Uterus (tissue), 4 donors: Measurements from ENCODE around the gene EFS. TPM values are rescaled to one million over a fixed set of nuclear protein-coding genes. Genes with fewer than 3 reads are reported as not detected.

Experiments
- DNase-seq, 2 donors: peaks; one replicate each; pipeline ENCODE4 v3.0.0-alpha.2; 2019 to 2020
- H3K27ac ChIP-seq, 2 donors: fragments of 200-600 bp; sonication (generic); 1 replicate in 1 of 2; 2 replicates in 1 of 2; pipeline ENCODE4 v1.5.1; 2016 to 2018
- H3K27me3 ChIP-seq, 2 donors: fragments of 200-600 bp; sonication (generic); one replicate each; pipeline ENCODE4 v1.5.1; 2018 to 2019; ENCODE audit warnings: control low read depth in 1 of 2
- H3K36me3 ChIP-seq, 2 donors: fragments of 200-600 bp; sonication (generic); one replicate each; pipeline ENCODE4 v1.5.1; 2019; ENCODE audit warnings: control low read depth in 1 of 2
- H3K4me1 ChIP-seq, 2 donors: fragments of 200-600 bp; sonication (generic); one replicate each; pipeline ENCODE4 v1.5.1; 2018 to 2019; ENCODE audit warnings: control low read depth in 1 of 2
- H3K4me3 ChIP-seq, 2 donors: fragments of 200-600 bp; sonication (generic); 1 replicate in 1 of 2; 2 replicates in 1 of 2; pipeline ENCODE4 v1.5.1; 2018 to 2019; ENCODE audit warnings: mild to moderate bottlenecking in 1 of 2
- H3K9me3 ChIP-seq, 2 donors: fragments of 200-600 bp; sonication (generic); one replicate each; pipeline ENCODE4 v1.5.1; 2019; ENCODE audit warnings: control low read depth in 1 of 2
- CTCF ChIP-seq, 4 experiments: fragments of 200-600 bp in 2 of 4; fragments of 450-650 bp in 2 of 4; sonication (generic) in 2 of 4; IDR thresholded peaks; one replicate each; pipeline ENCODE4 v1.5.1; 2016 to 2019; ENCODE audit warnings: antibody characterized with exemption in 4 of 4, mild to moderate bottlenecking in 2 of 4, moderate library complexity in 1 of 4
- POLR2A ChIP-seq, 2 donors: fragments of 450-650 bp; IDR thresholded peaks; one replicate each; pipeline ENCODE4 v1.6.1; 2016; ENCODE audit warnings: antibody characterized with exemption in 2 of 2, mild to moderate bottlenecking in 1 of 2, moderate library complexity in 1 of 2
- intact Hi-C: fragments of 100-400 bp; cut with DNase I; formaldehyde crosslinking; loops from one replicate; pipeline ENCODE4 v1.15.1; 2023; ENCODE audit warnings: low total_unique reads
- microRNA counts, 2 donors: library from miRNA; unstranded; fragments of <30 nt; microRNA quantifications; one replicate each; lab custom pipeline; 2016 to 2017
- microRNA-seq: library from miRNA; unstranded; fragments of <30 nt; microRNA quantifications from one replicate; pipeline ENCODE4, GENCODE V29; 2016; ENCODE audit warnings: borderline microRNAs expressed, borderline replicate concordance
- small RNA-seq: library from RNA; depleted of rRNA; stranded (forward); fragments of <200 nt; gene quantifications from one replicate; pipeline ENCODE3, GENCODE V24; 2016
- total RNA-seq, 4 donors: library from RNA; depleted of rRNA in 3 of 4; stranded (reverse); fragments of >200 nt in 3 of 4; gene quantifications; one replicate each; pipeline versions ENCODE4 v1.1.0 to v1.2.4, GENCODE V29; 2014 to 2023
- donor health status: DM: yes; HTN: yes; CAD: no.

EFS gene
- total RNA-seq, 4 donors from 2014 or later: 4.1 to 42.4 (median 21.7) TPM

GRCh38 chr14:23307687-23308644 is 57.0 kb downstream of the EFS start:
- Histone ChIP-seq H3K4me1 (peaks cover 0 to 20% of the 10 kb centered on the region in 2 donors), H3K36me3 (no peaks in the 10 kb centered on the region), H3K4me3 (peak overlapping the region; percentile 58 to 79), H3K27me3 (no peaks in the 10 kb centered on the region), H3K27ac (peak overlapping the region; percentile 86 to 88), H3K9me3 (no peaks in the 10 kb centered on the region)
- TF ChIP-seq CTCF (IDR thresholded peaks at IDR 0.05) (no peak), POLR2A (IDR thresholded peaks at IDR 0.05) (no peak)
- no peak for DNase-seq
- intact Hi-C loops: no loop called here

GRCh38 chr14:23307146-23307530 is 57.8 kb downstream of the EFS start:
- H3K27ac ChIP-seq: peak overlapping the region; percentile 86 to 88
- intact Hi-C loops: no loop called here
- H3K4me1 ChIP-seq: peaks cover 0 to 22% of the 10 kb centered on the region in 2 donors
- H3K27me3 ChIP-seq: no peaks in the 10 kb centered on the region
- peak overlapping the region; percentile 58 to 79 for H3K4me3 ChIP-seq
- no peak for TF ChIP-seq CTCF (IDR thresholded peaks at IDR 0.05)
- no peak for TF ChIP-seq POLR2A (IDR thresholded peaks at IDR 0.05)
- no peak for DNase-seq
- H3K36me3 ChIP-seq: no peaks in the 10 kb centered on the region
- no peaks in the 10 kb centered on the region for H3K9me3 ChIP-seq

- intact Hi-C loops: no loop called here
- no peaks in the 10 kb centered on the region for H3K27me3 ChIP-seq
- H3K36me3 ChIP-seq: no peaks in the 10 kb centered on the region
- DNase-seq: peak; percentile 90 to 94
- peak within 1 kb of the TSS; percentile 58 to 79 for H3K4me3 ChIP-seq
- H3K27ac ChIP-seq: peak within 1 kb of the TSS; percentile 86 to 88
- peaks cover 0 to 22% of the 10 kb centered on the region in 2 donors for H3K4me1 ChIP-seq
- TF ChIP-seq CTCF (IDR thresholded peaks at IDR 0.05) (peak in 1 of 4 experiments; percentile 3), POLR2A (IDR thresholded peaks at IDR 0.05) (peak; percentile 29 to 58)
- no peaks in the 10 kb centered on the region for H3K9me3 ChIP-seq
Observed at GRCh38 chr14:23306412-23307145, 58.4 kb downstream of the EFS start, which contains the start of gene BCL2L2. BCL2L2 (plus strand) TSS chr14:23306833; CDS start chr14:23307768, 935 bp downstream.

MicroRNAs encoded within 50 kb of the gene (microRNA counts, 767-probe panel; counts per million panel counts)
- microRNA hsa-miR-208a (lab: Ali Mortazavi, UCI): 0 to 1,464 counts per million in 2 donors

Small RNAs within 50 kb of the gene (microRNA-seq; reads per million reads assigned to microRNA genes)
- 2.5 reads per million for gene MIR208A

Small RNAs within 50 kb of the gene (small RNA-seq; reads per million reads assigned to genes)
- gene MIR208A: not detected

Other genes with a start within 250 kb of the EFS start
- gene CEBPE, start 245.9 kb downstream of the EFS start, total RNA-seq: not detected
- 100 to 1,000 TPM in 1 of 4 donors, 10 to 100 TPM in 3; 15.9 to 152 (median 49.3) TPM for gene SLC7A8, start 181.5 kb downstream of the EFS start, total RNA-seq
- not detected for gene RNF212B, start 127.2 kb downstream of the EFS start, total RNA-seq
- gene HOMEZ, start 79.0 kb downstream of the EFS start, total RNA-seq: 10 to 100 TPM in 2 of 4 donors, 1 to 10 TPM in 2; 5.1 to 26.2 (median 11.4) TPM
- 10 to 100 TPM in 1 of 4 donors, 1 to 10 TPM in 2, under 1 TPM in 1; 0.88 to 23.5 (median 6.5) TPM for gene PPP1R3E, start 62.3 kb downstream of the EFS start, total RNA-seq
- gene BCL2L2, start 58.3 kb downstream of the EFS start, total RNA-seq: 10 to 100 TPM; 16.7 to 57.6 (median 21.4) TPM
- gene PABPN1, start 43.7 kb downstream of the EFS start, total RNA-seq: 100 to 1,000 TPM in 1 of 4 donors, 10 to 100 TPM in 2, 1 to 10 TPM in 1; 8.5 to 174 (median 49.4) TPM
- gene SLC22A17, start 12.3 kb downstream of the EFS start, total RNA-seq: 10 to 100 TPM; 30.6 to 49.4 (median 41.7) TPM
- not detected for gene IL25, start 7.6 kb upstream of the EFS start, total RNA-seq
- gene CMTM5, start 11.9 kb upstream of the EFS start, total RNA-seq: 10 to 100 TPM in 1 of 4 donors, 1 to 10 TPM in 2, not detected in 1; 1.3 to 14.9 (median 6.5) TPM
- under 1 TPM in 1 of 4 donors, not detected in 3; 0.07 TPM for gene MYH6, start 43.1 kb upstream of the EFS start, total RNA-seq
- gene MYH7, start 70.5 kb upstream of the EFS start, total RNA-seq: 1 to 10 TPM in 1 of 4 donors, not detected in 3; 1.6 TPM
- 10 to 100 TPM; 14.3 to 53.5 (median 38.9) TPM for gene NGDN, start 104.5 kb upstream of the EFS start, total RNA-seq
- 1 to 10 TPM in 1 of 4 donors, under 1 TPM in 1, not detected in 2; 0.35 to 1.7 TPM for gene ZFHX2, start 186.6 kb upstream of the EFS start, total RNA-seq
- gene THTPA, start 191.1 kb upstream of the EFS start, total RNA-seq: 10 to 100 TPM in 3 of 4 donors, 1 to 10 TPM in 1; 6.4 to 16.8 (median 15.2) TPM
- gene AP1G2, start 202.6 kb upstream of the EFS start, total RNA-seq: 10 to 100 TPM; 38.9 to 98.8 (median 68.8) TPM
- 10 to 100 TPM in 2 of 4 donors, 1 to 10 TPM in 2; 2.4 to 49.2 (median 19.9) TPM for gene JPH4, start 213.6 kb upstream of the EFS start, total RNA-seq